HG03565 (cell line): Measurements from ENCODE around the gene MYO7B.

Experiments
- ATAC-seq: cut with Tn5 transposase; IDR thresholded peaks from one replicate; pipeline ENCODE4 v1.9.1; 2021; ENCODE audit warnings: mild to moderate bottlenecking, moderate library complexity; ENCODE audit not compliant: unreplicated experiment

Gene MYO7B

GRCh38 chr2:127623388-127624319 lies 88.2 kb downstream of the MYO7B start:
- ATAC-seq, result no peak

- no peak for ATAC-seq
Observed at GRCh38 chr2:127624320-127624755, 88.9 kb downstream of the MYO7B start.

- no peak for ATAC-seq
Observed at GRCh38 chr2:127624756-127625571, 89.5 kb downstream of the MYO7B start.

GRCh38 chr2:127625572-127625951 lies 90.1 kb downstream of the MYO7B start:
- no peak for ATAC-seq

- no peak for ATAC-seq
Observed at GRCh38 chr2:127626175-127626574, 90.7 kb downstream of the MYO7B start.

GRCh38 chr2:127626917-127627739 lies 91.6 kb downstream of the MYO7B start:
- no peak for ATAC-seq

- no peak for ATAC-seq
Observed at GRCh38 chr2:127627740-127628571, 92.5 kb downstream of the MYO7B start.

GRCh38 chr2:127628767-127629614 lies 93.5 kb downstream of the MYO7B start:
- no peak for ATAC-seq

GRCh38 chr2:127629637-127630036 lies 94.2 kb downstream of the MYO7B start:
- ATAC-seq, result no peak

- no peak for ATAC-seq
Observed at GRCh38 chr2:127630096-127630863, 94.8 kb downstream of the MYO7B start.

- ATAC-seq, result no peak
Observed at GRCh38 chr2:127630864-127631540, 95.5 kb downstream of the MYO7B start.

GRCh38 chr2:127631541-127631996 lies 96.1 kb downstream of the MYO7B start:
- no peak for ATAC-seq

GRCh38 chr2:127631997-127632581 lies 96.6 kb downstream of the MYO7B start:
- no peak for ATAC-seq

GRCh38 chr2:127632592-127633489 lies 97.4 kb downstream of the MYO7B start:
- peak; percentile 47 for ATAC-seq

- ATAC-seq, result no peak
Observed at GRCh38 chr2:127633556-127634065, 98.1 kb downstream of the MYO7B start.

GRCh38 chr2:127634066-127634617 lies 98.7 kb downstream of the MYO7B start:
- no peak for ATAC-seq
